Lung microvascular endothelial cell (primary cell): Measurements from ENCODE around the gene ARMC5. TPM values are rescaled to one million over a fixed set of nuclear protein-coding genes. Genes with fewer than 3 reads are reported as not detected.
"Not testable (repeated sequence)": the region's sequence is repeated elsewhere in the genome, so short reads cannot be mapped to it uniquely, and the experiment has no call there.

Experiments used
- DNase-seq, 2 donors: peaks; one replicate each; pipeline versions ENCODE4 v3.0.0 to v3.0.0-alpha.2; 2010; ENCODE audit warnings: low read depth in 2 of 2
- total RNA-seq: library from RNA; depleted of rRNA; stranded (reverse); fragments of >200 nt; gene quantifications from 2 replicates; pipeline ENCODE4 v1.2.1, GENCODE V29; 2014

ARMC5 gene, protein sequence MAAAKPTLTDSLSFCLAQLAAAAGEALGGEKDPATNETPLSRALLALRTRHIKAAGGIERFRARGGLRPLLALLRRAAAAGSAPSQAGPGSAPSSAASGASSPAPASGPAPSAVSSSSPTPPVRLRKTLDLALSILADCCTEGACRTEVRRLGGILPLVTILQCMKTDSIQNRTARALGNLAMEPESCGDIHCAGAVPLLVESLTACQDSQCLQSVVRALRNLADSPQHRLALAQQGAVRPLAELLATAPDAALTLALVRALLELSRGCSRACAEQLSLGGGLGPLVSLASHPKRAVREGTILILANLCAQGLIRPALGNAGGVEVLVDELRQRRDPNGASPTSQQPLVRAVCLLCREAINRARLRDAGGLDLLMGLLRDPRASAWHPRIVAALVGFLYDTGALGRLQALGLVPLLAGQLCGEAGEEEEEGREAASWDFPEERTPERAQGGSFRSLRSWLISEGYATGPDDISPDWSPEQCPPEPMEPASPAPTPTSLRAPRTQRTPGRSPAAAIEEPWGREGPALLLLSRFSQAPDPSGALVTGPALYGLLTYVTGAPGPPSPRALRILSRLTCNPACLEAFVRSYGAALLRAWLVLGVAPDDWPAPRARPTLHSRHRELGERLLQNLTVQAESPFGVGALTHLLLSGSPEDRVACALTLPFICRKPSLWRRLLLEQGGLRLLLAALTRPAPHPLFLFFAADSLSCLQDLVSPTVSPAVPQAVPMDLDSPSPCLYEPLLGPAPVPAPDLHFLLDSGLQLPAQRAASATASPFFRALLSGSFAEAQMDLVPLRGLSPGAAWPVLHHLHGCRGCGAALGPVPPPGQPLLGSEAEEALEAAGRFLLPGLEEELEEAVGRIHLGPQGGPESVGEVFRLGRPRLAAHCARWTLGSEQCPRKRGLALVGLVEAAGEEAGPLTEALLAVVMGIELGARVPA
- 8.7 and 17.3 TPM in 2 replicates for total RNA-seq

DNA sequence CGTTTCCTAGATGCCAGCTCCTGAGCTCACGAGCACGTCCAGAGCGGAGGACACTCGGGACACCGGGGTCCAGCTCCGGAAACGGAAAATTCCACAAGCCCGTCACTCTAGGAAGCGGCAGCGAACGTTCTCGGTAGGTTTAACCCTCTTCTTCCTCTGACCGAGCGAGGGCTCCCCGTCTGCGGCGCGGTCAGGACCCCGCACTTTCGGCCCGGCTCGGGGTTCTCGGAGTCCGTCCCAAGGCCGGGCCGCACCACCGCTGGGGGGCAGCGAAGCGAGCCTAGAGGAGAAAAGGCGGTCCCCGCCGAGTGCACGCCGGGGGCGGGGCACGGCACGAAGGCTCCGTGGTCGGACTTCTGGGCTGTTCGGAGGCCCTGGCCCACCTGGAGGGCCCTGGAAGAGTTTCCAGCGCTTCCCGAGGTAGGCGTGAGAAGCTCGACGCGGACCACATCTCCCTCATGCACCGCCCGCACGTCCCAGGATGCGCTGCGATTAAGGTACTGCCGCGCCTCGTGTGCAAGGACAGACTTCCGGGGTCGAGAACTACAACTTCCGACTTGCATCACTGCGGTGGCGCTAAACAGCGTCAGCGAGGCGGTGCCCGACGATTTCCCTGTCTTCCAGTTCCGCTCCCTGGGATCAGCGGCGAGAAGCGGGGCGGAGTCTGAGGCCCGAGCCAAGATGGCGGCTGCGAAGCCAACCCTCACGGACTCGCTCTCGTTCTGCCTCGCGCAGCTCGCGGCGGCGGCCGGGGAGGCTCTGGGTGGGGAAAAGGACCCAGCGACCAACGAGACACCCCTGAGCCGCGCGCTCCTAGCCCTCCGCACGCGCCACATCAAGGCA is at the start of gene ARMC5:
ARMC5 (plus strand) TSS at position 658 of the 843 bp plus-strand sequence; CDS start at position 682, 24 bp downstream.
- peak; percentile 99 for DNase-seq

- no peak for DNase-seq
Measured at GRCh38 chr16:31410082-31410481, 49.2 kb upstream of the ARMC5 start.

DNA sequence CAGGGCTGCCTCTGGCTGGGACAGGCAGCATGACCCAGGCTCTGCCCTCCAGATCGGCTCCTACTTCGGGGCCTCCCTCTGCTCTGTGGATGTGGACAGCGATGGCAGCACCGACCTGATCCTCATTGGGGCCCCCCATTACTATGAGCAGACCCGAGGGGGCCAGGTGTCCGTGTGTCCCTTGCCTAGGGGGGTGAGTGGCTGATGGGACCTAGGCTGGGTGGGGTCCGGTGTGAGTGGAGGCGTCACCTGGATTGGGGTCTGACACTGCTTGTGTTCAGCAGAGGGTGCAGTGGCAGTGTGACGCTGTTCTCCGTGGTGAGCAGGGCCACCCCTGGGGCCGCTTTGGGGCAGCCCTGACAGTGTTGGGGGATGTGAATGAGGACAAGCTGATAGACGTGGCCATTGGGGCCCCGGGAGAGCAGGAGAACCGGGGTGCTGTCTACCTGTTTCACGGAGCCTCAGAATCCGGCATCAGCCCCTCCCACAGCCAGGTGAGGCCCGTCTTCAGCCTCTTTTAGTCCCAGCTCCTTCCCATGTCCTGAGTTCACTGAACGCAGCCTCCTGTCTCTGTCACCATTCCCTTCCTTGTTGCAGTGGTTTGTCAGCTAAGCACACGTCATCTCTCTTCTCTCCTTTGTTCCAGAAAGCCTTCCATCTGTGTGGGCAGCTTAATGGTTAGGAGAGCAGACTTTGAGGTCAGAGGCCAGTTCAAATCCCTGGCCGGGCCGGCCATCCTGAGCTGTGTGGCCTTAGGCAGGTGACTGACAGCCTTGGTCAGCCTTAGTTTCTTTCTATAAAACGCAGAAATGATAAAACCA is 48.1 kb upstream of the ARMC5 start:
- DNase-seq, result no peak

- DNase-seq, result no peak
Measured at GRCh38 chr16:31412750-31413149, 46.6 kb upstream of the ARMC5 start.

DNA sequence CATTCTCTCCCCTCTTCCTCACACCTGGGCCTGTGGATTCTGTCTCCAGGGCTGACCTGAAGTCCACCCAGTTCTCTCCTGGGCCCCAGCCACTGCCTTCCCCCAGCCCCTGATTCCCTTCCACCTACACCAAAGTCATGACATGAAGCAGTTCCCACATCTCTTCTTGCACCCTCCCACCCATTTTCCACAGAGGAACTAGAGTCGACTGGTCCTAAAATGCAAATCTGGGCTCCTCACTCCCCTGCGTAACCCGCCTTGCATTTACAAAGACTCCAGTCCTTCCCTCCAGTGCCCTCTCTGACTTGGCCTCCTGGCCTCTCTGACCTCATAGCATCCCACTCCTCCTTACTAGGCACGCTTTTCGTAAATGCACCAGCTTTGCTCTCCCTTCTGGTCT is 45.9 kb upstream of the ARMC5 start:
- no peak for DNase-seq

DNA sequence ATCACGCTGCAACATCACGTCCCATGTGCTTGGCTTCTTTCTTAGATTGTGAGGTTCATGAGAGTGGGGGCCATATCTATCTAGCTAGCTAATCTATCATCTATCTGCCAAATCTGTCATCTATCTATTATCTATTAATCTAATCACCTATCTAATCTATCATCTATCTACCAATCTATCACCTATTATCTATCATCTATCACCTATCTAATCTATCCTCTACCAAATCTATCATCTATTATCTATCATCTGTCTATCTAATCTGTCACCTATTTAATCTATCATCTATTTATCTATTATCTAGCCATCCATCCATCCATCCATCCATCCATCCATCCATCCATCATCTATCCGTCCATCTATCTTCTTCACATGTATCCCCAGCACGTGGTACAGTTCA is 45.4 kb upstream of the ARMC5 start:
- no peak for DNase-seq

- DNase-seq, result no peak
Measured at GRCh38 chr16:31414706-31415105, 44.6 kb upstream of the ARMC5 start.

GRCh38 chr16:31416371-31416770 is 42.9 kb upstream of the ARMC5 start:
- DNase-seq, result no peak

DNA sequence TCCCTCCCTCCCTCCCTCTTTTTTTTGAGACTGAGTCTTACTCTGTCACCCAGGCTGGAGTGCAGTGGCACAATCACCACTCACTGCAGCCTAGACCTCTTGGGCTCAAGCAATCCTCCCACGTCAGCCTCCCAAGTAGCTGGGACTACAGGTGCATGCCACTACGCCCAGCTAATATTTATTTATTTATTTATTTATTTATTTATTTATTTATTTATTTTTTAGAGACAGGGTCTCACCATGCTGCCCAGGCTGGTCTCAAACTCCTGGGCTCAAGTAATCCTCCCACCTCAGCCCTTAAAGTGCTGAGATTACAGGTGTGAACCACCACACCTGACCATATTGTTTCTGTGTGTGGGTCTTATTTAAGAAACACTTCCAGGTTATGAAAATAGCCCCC is 42.3 kb upstream of the ARMC5 start:
- DNase-seq, result not testable (repeated sequence)

DNA sequence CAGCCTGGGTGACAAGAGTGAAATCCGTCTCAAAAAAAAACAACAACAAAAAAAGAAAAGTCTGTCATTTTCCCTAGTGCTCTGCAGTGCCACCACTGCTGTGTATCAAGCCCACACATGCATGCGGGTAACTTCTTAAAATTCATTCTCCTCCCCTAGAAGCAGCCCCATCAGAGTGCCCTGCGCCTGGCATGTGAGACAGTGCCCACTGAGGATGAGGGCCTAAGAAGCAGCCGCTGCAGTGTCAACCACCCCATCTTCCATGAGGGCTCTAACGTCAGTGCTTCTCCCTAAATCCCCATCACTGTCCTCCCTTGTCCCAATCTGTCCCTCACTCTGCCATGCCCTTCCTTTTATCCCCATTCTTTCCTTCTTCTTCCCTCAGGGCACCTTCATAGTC is 41.4 kb upstream of the ARMC5 start:
- no peak for DNase-seq

- DNase-seq, result no peak
Measured at GRCh38 chr16:31420037-31420436, 39.3 kb upstream of the ARMC5 start.

DNA sequence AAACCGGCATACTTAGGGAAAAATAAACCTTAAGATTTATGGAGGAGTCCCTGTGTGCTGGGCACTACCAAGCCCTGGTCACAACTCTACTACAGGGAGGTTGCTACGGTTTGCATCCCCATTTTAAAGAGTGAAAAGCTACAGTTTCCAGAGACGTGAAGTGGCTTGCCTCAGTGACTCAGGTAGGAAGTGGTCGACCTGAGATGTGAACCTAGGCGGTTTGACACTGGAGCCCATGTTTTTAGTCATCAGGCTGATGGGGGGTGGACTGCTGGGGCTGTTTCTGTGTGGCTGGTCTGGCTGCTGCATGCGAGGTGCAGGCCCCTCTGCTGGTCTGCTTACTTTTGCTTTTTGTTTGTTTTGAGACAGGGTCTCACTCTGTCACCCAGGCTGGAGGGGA is 37.7 kb upstream of the ARMC5 start:
- no peak for DNase-seq

DNA sequence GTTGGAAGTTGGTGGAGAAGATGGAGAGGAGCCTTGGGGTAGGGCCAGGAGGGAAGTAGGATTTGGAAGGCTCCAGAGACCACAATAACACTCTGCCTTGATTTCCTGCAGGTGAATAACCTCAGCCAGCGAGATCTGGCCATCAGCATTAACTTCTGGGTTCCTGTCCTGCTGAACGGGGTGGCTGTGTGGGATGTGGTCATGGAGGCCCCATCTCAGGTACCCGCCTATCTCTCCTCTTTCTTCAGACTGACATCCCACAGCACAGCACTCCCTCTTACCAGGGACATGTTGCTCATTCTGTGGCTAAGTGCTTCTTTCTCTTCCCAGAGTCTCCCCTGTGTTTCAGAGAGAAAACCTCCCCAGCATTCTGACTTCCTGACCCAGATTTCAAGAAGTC is 36.1 kb upstream of the ARMC5 start:
- DNase-seq, result no peak

- DNase-seq, result no peak
Measured at GRCh38 chr16:31423801-31424200, 35.5 kb upstream of the ARMC5 start.

- DNase-seq, result peak; percentile 34 to 43
Measured at GRCh38 chr16:31427441-31428278, 31.6 kb upstream of the ARMC5 start.

- DNase-seq, result no peak
Measured at GRCh38 chr16:31428279-31428597, 31.1 kb upstream of the ARMC5 start, which contains the start of gene COX6A2. Gene COX6A2, minus strand, starts transcription at chr16:31428360. Its CDS starts 35 bp downstream, at chr16:31428325.

DNA sequence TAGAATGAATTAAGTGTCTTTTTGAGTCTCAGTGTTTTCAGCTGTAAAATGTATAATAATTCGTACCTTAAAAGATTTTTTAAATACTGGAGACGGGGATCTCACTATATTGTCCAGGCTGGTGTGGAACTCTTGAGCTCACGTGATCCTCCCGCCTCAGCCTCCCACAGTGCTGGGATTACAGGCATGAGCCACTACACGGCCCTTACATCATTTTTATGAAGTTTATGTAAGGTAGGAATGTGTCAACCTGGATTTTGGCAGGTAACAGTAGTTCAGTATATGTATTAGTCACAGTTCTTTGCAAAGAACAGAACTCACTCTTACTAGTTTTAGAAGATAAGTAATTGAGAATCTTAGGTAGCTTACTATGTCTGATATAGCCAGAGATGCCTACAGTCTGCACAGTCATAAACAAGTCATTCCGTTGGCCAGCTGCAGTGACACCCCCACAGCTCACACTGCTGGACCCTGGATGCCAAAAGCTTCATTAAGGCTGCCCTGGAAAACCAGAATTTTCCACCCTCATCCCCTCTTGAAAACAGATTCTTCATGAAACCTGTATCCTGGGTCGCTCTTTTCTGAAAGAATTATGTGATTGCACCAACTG is 30.6 kb upstream of the ARMC5 start:
- no peak for DNase-seq

DNA sequence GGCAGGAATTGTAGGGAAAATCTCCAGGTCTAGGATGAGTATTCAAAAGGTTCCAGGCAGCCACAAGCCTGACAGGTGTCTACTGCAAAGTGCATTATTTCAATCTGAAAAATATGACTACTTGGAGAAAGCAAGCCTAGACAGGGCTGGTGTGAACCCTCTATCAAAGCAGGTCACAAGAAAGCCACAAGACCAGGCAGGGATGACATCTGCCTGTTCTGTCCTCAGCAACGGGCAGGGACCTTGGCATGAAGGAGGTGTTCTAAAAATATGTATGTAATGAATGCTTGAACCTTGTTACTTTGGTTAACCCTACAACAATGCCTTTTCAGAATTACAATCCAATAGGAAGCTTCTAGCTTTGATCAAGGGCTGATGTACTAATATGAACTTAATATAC is 30.0 kb upstream of the ARMC5 start:
- no peak for DNase-seq

GRCh38 chr16:31429796-31430195 is 29.5 kb upstream of the ARMC5 start:
- DNase-seq, result no peak
